NT2/D1 (cell line): Measurements from ENCODE around the gene RFC2.

ENCODE experiments used
- DNase-seq: peaks from one replicate; pipeline ENCODE4 v3.0.0-alpha.2; 2011; ENCODE audit warnings: low read depth, low spot score
- H3K27me3 ChIP-seq: 2 replicates; pipeline ENCODE4 v1.6.0; 2011; ENCODE audit warnings: mild to moderate bottlenecking; ENCODE audit not compliant: insufficient read length, insufficient read depth
- H3K36me3 ChIP-seq: 2 replicates; pipeline ENCODE4 v1.6.1; 2011; ENCODE audit warnings: mild to moderate bottlenecking, low read length, mixed read lengths; ENCODE audit not compliant: insufficient read depth, insufficient read length
- H3K4me1 ChIP-seq: 2 replicates; pipeline ENCODE4 v1.5.1; 2011; ENCODE audit not compliant: insufficient read depth, insufficient read length
- H3K4me3 ChIP-seq: 2 replicates; pipeline ENCODE4 v1.5.1; 2011; ENCODE audit warnings: low read depth; ENCODE audit not compliant: insufficient read length
- H3K9ac ChIP-seq: 2 replicates; pipeline ENCODE4 v1.6.0; 2011; ENCODE audit warnings: low read depth; ENCODE audit not compliant: insufficient read length
- H3K9me3 ChIP-seq: 2 replicates; pipeline ENCODE4 v1.5.1; 2011; ENCODE audit warnings: mild to moderate bottlenecking, low read length; ENCODE audit not compliant: insufficient read depth
- SUZ12 ChIP-seq: IDR thresholded peaks from 2 replicates; pipeline ENCODE4 v1.6.1; 2011; ENCODE audit not compliant: insufficient read length, insufficient read depth; ENCODE audit errors: extremely low read depth
- YY1 ChIP-seq: IDR thresholded peaks from 2 replicates; pipeline ENCODE4 v1.6.1; 2011; ENCODE audit not compliant: insufficient read length, insufficient read depth
- ZNF274 ChIP-seq: IDR thresholded peaks from 2 replicates; pipeline ENCODE4 v1.6.1; 2011; ENCODE audit warnings: mild to moderate bottlenecking, low read depth, low read length

RFC2 gene

GRCh38 chr7:74254129-74254857 is at the start of gene RFC2:
Gene RFC2 (minus strand): TSS chr7:74254399. CDS start chr7:74254383, 16 bp downstream.
- Histone ChIP-seq H3K36me3 (peaks cover 29% of the 10 kb centered on the region), H3K4me3 (peak within 1 kb of the TSS; percentile 95), H3K9me3 (no peaks in the 10 kb centered on the region), H3K27me3 (no peaks in the 10 kb centered on the region), H3K4me1 (peaks cover 2% of the 10 kb centered on the region), H3K9ac (peak within 1 kb of the TSS; percentile 96)
- peak; percentile 95 for DNase-seq
- TF ChIP-seq ZNF274 (no peak), YY1 (peak; percentile 55)

GRCh38 chr7:74302745-74303221 is 48.6 kb upstream of the RFC2 start:
- Histone ChIP-seq H3K9ac (no peak overlapping the region), H3K9me3 (no peaks in the 10 kb centered on the region), H3K36me3 (no peaks in the 10 kb centered on the region), H3K4me3 (no peak overlapping the region), H3K4me1 (peaks cover 11% of the 10 kb centered on the region), H3K27me3 (no peaks in the 10 kb centered on the region)
- no peak for DNase-seq
- TF ChIP-seq SUZ12 (no peak), ZNF274 (no peak), YY1 (no peak)

- Histone ChIP-seq H3K27me3 (no peaks in the 10 kb centered on the region), H3K9me3 (no peaks in the 10 kb centered on the region), H3K4me3 (no peak overlapping the region), H3K4me1 (no peaks in the 10 kb centered on the region), H3K9ac (no peak overlapping the region), H3K36me3 (no peaks in the 10 kb centered on the region)
- no peak for TF ChIP-seq ZNF274
- TF ChIP-seq YY1 = no peak
- no peak for TF ChIP-seq SUZ12
- DNase-seq = no peak
Observed at GRCh38 chr7:74300926-74301325, 46.7 kb upstream of the RFC2 start.

- H3K9me3 ChIP-seq = no peaks in the 10 kb centered on the region
- H3K36me3 ChIP-seq = no peaks in the 10 kb centered on the region
- H3K4me3 ChIP-seq = no peak overlapping the region
- TF ChIP-seq YY1 = no peak
- no peak for TF ChIP-seq ZNF274
- no peak for TF ChIP-seq SUZ12
- H3K27me3 ChIP-seq = no peaks in the 10 kb centered on the region
- H3K9ac ChIP-seq = no peak overlapping the region
- no peak for DNase-seq
- peaks cover 1% of the 10 kb centered on the region for H3K4me1 ChIP-seq
Observed at GRCh38 chr7:74299401-74299800, 45.2 kb upstream of the RFC2 start.

GRCh38 chr7:74297516-74298233 is 43.5 kb upstream of the RFC2 start:
- DNase-seq = no peak
- H3K36me3 ChIP-seq = no peaks in the 10 kb centered on the region
- H3K4me1 ChIP-seq = peaks cover 6% of the 10 kb centered on the region
- TF ChIP-seq ZNF274 (no peak), YY1 (no peak), SUZ12 (no peak)
- no peaks in the 10 kb centered on the region for H3K9me3 ChIP-seq
- no peak overlapping the region for H3K4me3 ChIP-seq
- no peaks in the 10 kb centered on the region for H3K27me3 ChIP-seq
- H3K9ac ChIP-seq = no peak overlapping the region

GRCh38 chr7:74294191-74294998 is 40.2 kb upstream of the RFC2 start:
- Histone ChIP-seq H3K4me1 (peaks cover 11% of the 10 kb centered on the region), H3K36me3 (peaks cover 4% of the 10 kb centered on the region), H3K27me3 (peaks cover 20% of the 10 kb centered on the region), H3K9me3 (no peaks in the 10 kb centered on the region), H3K9ac (no peak overlapping the region), H3K4me3 (no peak overlapping the region)
- DNase-seq = no peak
- no peak for TF ChIP-seq ZNF274
- TF ChIP-seq YY1 = no peak
- no peak for TF ChIP-seq SUZ12

GRCh38 chr7:74293577-74293908 is 39.3 kb upstream of the RFC2 start:
- no peak overlapping the region for H3K4me3 ChIP-seq
- no peaks in the 10 kb centered on the region for H3K9me3 ChIP-seq
- peaks cover 11% of the 10 kb centered on the region for H3K4me1 ChIP-seq
- peaks cover 4% of the 10 kb centered on the region for H3K36me3 ChIP-seq
- no peak for TF ChIP-seq ZNF274
- H3K27me3 ChIP-seq = peaks cover 25% of the 10 kb centered on the region
- H3K9ac ChIP-seq = no peak overlapping the region
- DNase-seq = no peak
